ENCODE measurements around the gene SLC39A3.

Gene SLC39A3

DNA sequence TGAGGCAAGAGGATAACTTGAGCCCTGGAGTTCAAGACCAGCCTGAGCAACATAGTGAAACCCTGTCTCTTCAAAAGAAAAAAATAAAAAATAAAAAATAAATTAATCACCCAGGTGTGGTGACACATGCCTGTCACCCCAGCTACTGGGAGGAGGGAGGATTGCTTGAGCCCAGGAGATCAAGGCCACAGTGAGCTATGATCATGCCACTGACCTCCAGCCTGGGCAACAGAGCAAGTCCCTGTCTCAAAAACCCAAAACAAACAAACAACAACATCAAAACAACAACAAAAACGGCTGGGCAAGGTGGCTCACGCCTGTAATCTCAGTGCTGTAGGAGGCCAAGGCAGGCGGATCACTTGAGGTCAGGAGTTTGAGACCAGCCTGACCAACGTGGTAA is 4.3 kb upstream of the SLC39A3 start:
- no peak for DNase-seq (ENCODE audit: low read depth in 2 of 2)
- no peak overlapping the region for H3K4me3 ChIP-seq (replicated peaks in 1 of 2; ENCODE audit: low read depth in 2 of 2, low read length in 2 of 2)
- TF ChIP-seq, protein P1, sequence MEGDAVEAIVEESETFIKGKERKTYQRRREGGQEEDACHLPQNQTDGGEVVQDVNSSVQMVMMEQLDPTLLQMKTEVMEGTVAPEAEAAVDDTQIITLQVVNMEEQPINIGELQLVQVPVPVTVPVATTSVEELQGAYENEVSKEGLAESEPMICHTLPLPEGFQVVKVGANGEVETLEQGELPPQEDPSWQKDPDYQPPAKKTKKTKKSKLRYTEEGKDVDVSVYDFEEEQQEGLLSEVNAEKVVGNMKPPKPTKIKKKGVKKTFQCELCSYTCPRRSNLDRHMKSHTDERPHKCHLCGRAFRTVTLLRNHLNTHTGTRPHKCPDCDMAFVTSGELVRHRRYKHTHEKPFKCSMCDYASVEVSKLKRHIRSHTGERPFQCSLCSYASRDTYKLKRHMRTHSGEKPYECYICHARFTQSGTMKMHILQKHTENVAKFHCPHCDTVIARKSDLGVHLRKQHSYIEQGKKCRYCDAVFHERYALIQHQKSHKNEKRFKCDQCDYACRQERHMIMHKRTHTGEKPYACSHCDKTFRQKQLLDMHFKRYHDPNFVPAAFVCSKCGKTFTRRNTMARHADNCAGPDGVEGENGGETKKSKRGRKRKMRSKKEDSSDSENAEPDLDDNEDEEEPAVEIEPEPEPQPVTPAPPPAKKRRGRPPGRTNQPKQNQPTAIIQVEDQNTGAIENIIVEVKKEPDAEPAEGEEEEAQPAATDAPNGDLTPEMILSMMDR (IDR thresholded peaks at IDR 0.05; ENCODE audit: low read depth, low read length), result no peak

DNA sequence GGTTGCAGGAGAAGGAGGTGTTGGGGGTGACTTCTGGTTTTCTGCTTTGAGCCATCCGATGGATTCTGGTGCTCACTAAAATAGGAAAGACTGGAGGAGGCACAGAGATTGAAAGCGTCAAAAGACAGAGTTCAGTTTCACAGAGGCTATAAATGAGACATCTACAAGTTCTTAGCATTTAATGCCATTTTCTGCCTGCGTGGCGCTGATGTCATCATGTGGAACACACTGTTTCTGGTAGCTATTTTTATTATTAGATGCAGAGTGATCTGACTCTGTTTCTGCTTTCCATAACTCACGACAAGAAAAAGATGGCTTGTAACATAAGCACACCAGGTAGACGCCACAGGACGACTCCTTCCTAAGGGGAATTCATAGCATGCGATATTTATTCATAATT is 3.3 kb upstream of the SLC39A3 start:
- DNase-seq (ENCODE audit: low read depth in 2 of 2), result no peak
- TF ChIP-seq, protein P1 (IDR thresholded peaks at IDR 0.05; ENCODE audit: low read depth, low read length), result no peak
- no peak overlapping the region for H3K4me3 ChIP-seq (replicated peaks in 1 of 2; ENCODE audit: low read depth in 2 of 2, low read length in 2 of 2)

DNA sequence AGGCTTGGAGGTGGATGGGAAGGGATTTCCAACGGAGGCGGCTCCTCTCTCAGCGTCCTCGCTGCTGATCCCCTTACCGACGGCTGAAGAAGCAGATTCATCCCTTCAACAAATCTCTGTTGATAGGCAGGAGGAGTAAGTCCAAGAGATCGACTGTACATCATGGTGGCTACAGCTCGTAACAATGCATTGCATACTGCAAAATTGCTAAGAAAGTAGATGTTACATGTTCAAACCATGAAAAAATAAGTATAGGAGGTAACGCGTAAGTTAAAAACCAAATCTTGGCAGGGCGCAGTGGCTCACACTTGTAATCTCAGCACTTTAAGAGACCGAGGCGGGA is 468 bp upstream of the SLC39A3 start:
- no peak overlapping the region for H3K4me3 ChIP-seq (replicated peaks in 1 of 2; ENCODE audit: low read depth in 2 of 2, low read length in 2 of 2)
- TF ChIP-seq, protein P1 (IDR thresholded peaks at IDR 0.05; ENCODE audit: low read depth, low read length), result no peak
- DNase-seq (ENCODE audit: low read depth in 2 of 2), result no peak

- no peak for DNase-seq (ENCODE audit: low read depth in 2 of 2)
- TF ChIP-seq, protein P1 (IDR thresholded peaks at IDR 0.05; ENCODE audit: low read depth, low read length), result no peak
- no peak overlapping the region for H3K4me3 ChIP-seq (replicated peaks in 1 of 2; ENCODE audit: low read depth in 2 of 2, low read length in 2 of 2)
Measured at GRCh38 chr19:2736550-2737190, 3.1 kb downstream of the SLC39A3 start.

DNA sequence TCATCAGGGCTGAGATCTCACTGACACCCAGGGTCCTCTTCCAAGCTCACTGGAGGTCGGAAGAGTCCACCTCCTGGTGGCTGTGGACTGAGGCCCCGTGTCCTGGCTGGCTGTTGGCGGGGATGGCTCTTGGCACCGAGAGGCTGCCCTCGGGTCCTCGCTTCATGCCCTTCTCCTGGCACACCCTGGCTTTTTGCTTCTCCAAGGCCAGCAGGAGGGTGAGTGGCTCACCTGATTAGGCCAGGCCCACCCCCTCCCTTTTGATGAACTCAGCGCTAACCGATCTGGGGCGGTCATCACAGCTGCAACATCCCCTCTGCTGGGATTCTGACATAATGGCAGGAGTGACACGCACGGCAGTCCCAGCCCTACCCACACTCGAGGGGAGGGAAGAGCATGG is 4.4 kb downstream of the SLC39A3 start:
- TF ChIP-seq, protein P1 (IDR thresholded peaks at IDR 0.05; ENCODE audit: low read depth, low read length), result no peak
- no peak for DNase-seq (ENCODE audit: low read depth in 2 of 2)
- H3K4me3 ChIP-seq (replicated peaks in 1 of 2; ENCODE audit: low read depth in 2 of 2, low read length in 2 of 2), result no peak overlapping the region

DNA sequence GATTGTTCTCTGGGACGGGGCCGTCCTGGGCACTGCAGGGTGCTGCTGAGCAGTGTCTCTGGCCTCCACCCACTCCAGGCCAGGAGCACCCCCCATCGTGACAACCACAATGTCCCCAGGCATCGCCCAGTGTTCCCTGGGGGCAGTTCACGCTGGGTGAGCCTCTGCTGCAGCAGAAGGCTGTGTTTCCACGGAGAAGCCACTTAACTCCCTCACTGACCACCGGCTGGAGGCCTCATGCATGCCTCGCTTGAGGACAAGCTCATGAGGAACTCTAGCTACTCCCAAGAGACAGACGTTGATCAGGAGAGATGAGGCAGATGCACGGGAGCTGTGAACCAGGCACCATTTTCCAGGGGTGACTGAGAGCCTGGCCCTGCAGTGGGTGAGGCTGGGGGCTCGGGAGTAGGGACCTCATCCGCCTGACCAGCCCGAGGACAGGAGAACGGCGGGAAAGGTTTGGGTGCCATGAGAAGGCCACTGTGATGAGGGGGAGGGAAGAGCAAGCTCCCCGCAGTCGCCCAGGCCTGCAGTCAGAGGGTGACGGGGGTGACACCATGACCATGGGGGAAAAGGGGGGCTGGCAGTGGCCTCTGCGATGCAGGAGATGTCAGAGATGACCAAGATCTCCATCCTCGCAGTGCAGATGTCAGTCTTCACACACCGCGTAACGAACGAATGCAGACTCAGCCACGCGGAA is 5.1 kb downstream of the SLC39A3 start:
- no peak overlapping the region for H3K4me3 ChIP-seq (replicated peaks in 1 of 2; ENCODE audit: low read depth in 2 of 2, low read length in 2 of 2)
- TF ChIP-seq, protein P1 (IDR thresholded peaks at IDR 0.05; ENCODE audit: low read depth, low read length), result no peak
- DNase-seq (ENCODE audit: low read depth in 2 of 2), result no peak
